Muscle layer of colon (tissue), 2 donors: ENCODE data around the gene NKAIN2.

Source experiments
- H3K27ac ChIP-seq: one replicate; pipeline ENCODE4 v1.7.0; 2013; ENCODE audit warnings: low read depth, mild to moderate bottlenecking, low read length, moderate library complexity
- H3K27me3 ChIP-seq, 2 donors: one replicate each; pipeline ENCODE4 v1.7.0; 2013; ENCODE audit warnings: low read length in 2 of 2, mild to moderate bottlenecking in 2 of 2; ENCODE audit not compliant: insufficient read depth in 2 of 2, control insufficient read depth in 1 of 2
- H3K36me3 ChIP-seq: one replicate; pipeline ENCODE4 v1.7.0; 2013; ENCODE audit warnings: mild to moderate bottlenecking, low read length; ENCODE audit not compliant: insufficient read depth
- H3K4me1 ChIP-seq: one replicate; pipeline ENCODE4 v1.7.0; 2013; ENCODE audit warnings: mild to moderate bottlenecking, low read length; ENCODE audit not compliant: insufficient read depth
- H3K4me3 ChIP-seq, 2 donors: one replicate each; pipeline ENCODE4 v1.7.0; 2013; ENCODE audit warnings: low read length in 2 of 2, low read depth in 1 of 2, mild to moderate bottlenecking in 1 of 2, moderate library complexity in 1 of 2
- H3K9ac ChIP-seq: one replicate; pipeline ENCODE4 v1.7.0; 2013; ENCODE audit warnings: low read length
- H3K9me3 ChIP-seq: one replicate; pipeline ENCODE4 v1.7.0; 2013; ENCODE audit warnings: mild to moderate bottlenecking, low read length
- donor health status: abdominal sarcoma.
- donor health status: Adenocarcinoma of cecum.

The NKAIN2 gene

DNA sequence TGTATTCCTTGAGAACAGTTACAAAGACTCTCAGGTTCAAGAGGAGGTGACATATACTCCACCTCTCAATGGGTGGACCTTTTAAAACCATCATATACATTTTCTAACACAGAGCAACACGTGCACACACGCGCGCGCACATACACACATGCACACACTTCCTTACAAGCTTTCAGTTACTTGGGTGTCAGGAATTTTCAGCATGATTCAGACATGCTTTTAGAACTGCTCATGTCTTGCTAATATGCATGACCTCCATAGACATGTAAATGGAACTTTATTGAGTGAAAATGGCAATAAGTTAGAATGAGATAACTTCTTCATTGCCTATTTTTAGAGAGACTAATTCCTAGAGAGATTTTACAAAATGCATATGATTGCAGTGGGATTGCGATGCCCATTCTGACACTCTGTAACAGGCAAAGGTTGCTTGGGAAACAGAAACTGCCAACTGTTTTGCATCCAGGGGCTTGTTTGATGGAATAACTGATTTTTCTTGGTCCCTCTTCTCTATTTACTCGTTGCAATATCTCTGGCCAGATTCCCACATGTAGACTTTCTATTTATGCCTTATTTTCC, 627.2 kb downstream of the NKAIN2 start:
- Histone ChIP-seq H3K4me1 (no peaks in the 10 kb centered on the region), H3K9ac (no peak overlapping the region), H3K27ac (no peak overlapping the region), H3K36me3 (no peaks in the 10 kb centered on the region), H3K27me3 (no peaks in the 10 kb centered on the region), H3K9me3 (no peaks in the 10 kb centered on the region), H3K4me3 (no peak overlapping the region)

- Histone ChIP-seq H3K9ac (no peak overlapping the region), H3K4me3 (no peak overlapping the region), H3K36me3 (no peaks in the 10 kb centered on the region), H3K4me1 (no peaks in the 10 kb centered on the region), H3K27ac (no peak overlapping the region), H3K9me3 (no peaks in the 10 kb centered on the region), H3K27me3 (no peaks in the 10 kb centered on the region)
These were observed 629.0 kb downstream of the NKAIN2 start for GRCh38 chr6:124432620-124433019.

DNA sequence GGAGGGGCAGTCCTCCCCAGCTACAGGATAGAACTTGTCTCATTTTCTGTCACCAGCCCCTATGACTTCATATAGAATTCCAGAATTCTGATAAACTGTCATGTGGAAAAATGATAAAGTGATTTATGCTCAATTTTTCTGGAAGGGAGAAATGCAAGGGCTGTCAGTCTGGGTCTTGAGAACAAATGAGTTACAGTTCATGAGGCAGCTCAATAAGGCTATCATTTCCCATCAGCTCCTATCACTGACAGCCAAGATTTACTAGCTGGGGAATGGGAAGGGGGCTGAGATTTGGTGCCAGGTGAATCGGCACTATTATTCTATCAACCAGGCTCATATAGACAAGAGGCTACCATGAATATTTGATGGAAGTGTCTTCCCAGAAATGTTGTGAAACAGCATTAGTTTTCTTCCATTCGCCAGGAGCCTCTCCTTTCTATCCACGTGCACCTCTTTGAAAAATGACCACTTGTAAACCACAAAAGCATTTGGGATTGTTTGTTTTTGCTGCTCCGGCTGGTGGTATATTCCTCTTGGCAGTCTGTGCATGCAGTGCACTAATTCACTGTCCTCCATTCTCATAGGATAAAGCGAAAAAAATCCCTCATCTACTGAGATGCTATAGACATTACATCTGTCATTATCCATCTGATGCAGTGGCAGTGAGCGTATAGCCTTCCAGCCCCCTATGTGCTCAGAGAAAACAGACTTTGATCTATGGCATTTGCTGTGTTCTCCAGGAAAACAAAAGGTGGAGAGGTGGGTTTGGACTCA, 629.9 kb downstream of the NKAIN2 start:
- Histone ChIP-seq H3K4me3 (no peak overlapping the region), H3K36me3 (no peaks in the 10 kb centered on the region), H3K9me3 (no peaks in the 10 kb centered on the region), H3K27me3 (no peaks in the 10 kb centered on the region), H3K27ac (no peak overlapping the region), H3K4me1 (no peaks in the 10 kb centered on the region), H3K9ac (no peak overlapping the region)

DNA sequence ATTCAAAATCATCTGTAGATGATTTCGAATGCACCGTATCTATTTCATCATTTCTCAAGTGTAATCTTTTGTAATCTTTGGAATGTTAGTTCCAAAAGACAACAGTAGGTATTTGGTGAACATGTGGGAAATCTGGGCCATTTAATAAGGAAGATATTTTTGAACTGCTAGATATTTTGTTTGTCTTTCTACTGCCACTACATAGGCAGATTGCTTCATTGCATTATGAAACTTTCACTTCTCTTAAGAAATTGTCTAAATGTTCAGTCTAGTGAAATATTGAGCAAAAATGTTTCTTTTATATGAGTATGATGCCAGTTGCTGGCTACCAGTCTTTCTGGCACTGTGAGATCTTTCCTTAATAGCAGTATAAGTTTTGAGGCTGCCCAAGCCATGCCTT, 630.8 kb downstream of the NKAIN2 start:
- Histone ChIP-seq H3K9ac (no peak overlapping the region), H3K27ac (no peak overlapping the region), H3K4me1 (no peaks in the 10 kb centered on the region), H3K27me3 (no peaks in the 10 kb centered on the region), H3K4me3 (no peak overlapping the region), H3K36me3 (no peaks in the 10 kb centered on the region), H3K9me3 (no peaks in the 10 kb centered on the region)

GRCh38 chr6:124436803-124437202, 633.1 kb downstream of the NKAIN2 start:
- no peaks in the 10 kb centered on the region for H3K9me3 ChIP-seq
- H3K9ac ChIP-seq: no peak overlapping the region

GRCh38 chr6:124438546-124439065, 634.9 kb downstream of the NKAIN2 start:
- H3K4me3 ChIP-seq: no peak overlapping the region
- H3K36me3 ChIP-seq: no peaks in the 10 kb centered on the region
- no peaks in the 10 kb centered on the region for H3K9me3 ChIP-seq
- no peaks in the 10 kb centered on the region for H3K27me3 ChIP-seq
- H3K4me1 ChIP-seq: no peaks in the 10 kb centered on the region
- H3K9ac ChIP-seq: no peak overlapping the region
- H3K27ac ChIP-seq: no peak overlapping the region

More at GRCh38 chr6:124436803-124437202, 633.1 kb downstream of the NKAIN2 start:
- H3K4me3 ChIP-seq: no peak overlapping the region
- no peaks in the 10 kb centered on the region for H3K4me1 ChIP-seq
- no peaks in the 10 kb centered on the region for H3K36me3 ChIP-seq
- H3K27me3 ChIP-seq: no peaks in the 10 kb centered on the region
- no peak overlapping the region for H3K27ac ChIP-seq

DNA sequence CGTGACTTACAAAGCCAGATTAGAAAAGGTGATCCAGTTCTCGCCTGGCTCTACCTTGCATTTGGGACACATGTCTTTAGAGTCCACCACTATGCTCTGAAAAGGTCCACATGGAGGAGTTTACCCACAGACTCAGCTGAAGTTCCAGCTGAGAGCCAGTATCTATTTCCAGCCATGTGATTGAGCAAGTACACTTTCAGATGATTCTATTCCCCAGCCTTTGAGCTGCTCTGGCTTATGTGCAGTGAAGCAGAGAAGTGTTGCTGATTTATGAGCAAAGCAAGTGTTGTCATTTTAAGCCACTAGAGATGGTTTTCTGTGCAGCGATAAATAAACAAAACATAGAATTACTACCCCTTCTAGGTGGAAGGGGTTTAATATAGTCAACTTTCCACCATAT, 637.8 kb downstream of the NKAIN2 start:
- no peaks in the 10 kb centered on the region for H3K36me3 ChIP-seq
- no peaks in the 10 kb centered on the region for H3K27me3 ChIP-seq
- H3K4me3 ChIP-seq: no peak overlapping the region
- no peaks in the 10 kb centered on the region for H3K4me1 ChIP-seq
- H3K27ac ChIP-seq: no peak overlapping the region
- no peaks in the 10 kb centered on the region for H3K9me3 ChIP-seq
- no peak overlapping the region for H3K9ac ChIP-seq

DNA sequence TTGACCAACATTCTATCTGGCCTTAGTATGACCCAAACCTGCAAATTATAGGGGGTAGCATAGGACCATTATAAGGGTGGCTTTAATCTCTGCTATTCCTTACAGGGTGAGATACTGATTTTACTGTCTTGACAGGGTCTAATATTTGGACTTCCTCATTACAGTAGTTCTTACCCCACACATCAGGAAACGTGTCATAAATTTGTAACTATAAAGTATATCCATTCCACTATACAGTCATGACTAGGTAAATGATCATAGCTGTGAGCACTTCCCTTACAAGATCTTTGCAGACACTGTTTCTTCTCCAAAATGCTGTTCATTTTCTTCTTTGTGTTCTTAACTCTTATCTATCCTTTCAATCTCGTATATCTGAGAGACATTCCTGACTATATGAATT, 639.9 kb downstream of the NKAIN2 start:
- no peaks in the 10 kb centered on the region for H3K36me3 ChIP-seq
- H3K4me1 ChIP-seq: no peaks in the 10 kb centered on the region
- no peak overlapping the region for H3K4me3 ChIP-seq
- H3K9ac ChIP-seq: no peak overlapping the region
- H3K27ac ChIP-seq: no peak overlapping the region
- H3K9me3 ChIP-seq: no peaks in the 10 kb centered on the region
- no peaks in the 10 kb centered on the region for H3K27me3 ChIP-seq

DNA sequence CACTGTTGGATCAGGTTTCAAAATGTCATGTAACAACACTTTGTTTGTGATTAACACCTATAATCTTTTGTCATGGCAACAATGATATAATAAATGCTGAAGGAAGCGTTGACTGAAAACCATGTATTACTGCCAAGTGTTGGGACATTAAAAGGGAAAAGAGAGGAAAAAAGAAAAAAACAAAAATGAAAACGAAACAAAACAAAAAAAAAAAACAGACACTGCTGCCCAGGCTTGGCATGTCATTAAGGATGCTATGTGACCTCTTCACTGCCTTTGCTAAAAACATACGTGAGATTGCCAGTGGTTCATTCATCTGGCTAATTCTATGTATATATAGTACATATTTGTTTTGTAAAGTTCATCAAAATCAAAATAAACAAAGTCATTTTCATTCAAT, 641.9 kb downstream of the NKAIN2 start:
- Histone ChIP-seq H3K4me1 (no peaks in the 10 kb centered on the region), H3K9ac (no peak overlapping the region), H3K9me3 (no peaks in the 10 kb centered on the region)

GRCh38 chr6:124446961-124447360, 643.3 kb downstream of the NKAIN2 start:
- H3K9me3 ChIP-seq: no peaks in the 10 kb centered on the region
- H3K36me3 ChIP-seq: no peaks in the 10 kb centered on the region
- H3K4me3 ChIP-seq: no peak overlapping the region
- H3K4me1 ChIP-seq: no peaks in the 10 kb centered on the region
- H3K27me3 ChIP-seq: no peaks in the 10 kb centered on the region
- no peak overlapping the region for H3K9ac ChIP-seq
- no peak overlapping the region for H3K27ac ChIP-seq

More for the DNA sequence above, 641.9 kb downstream of the NKAIN2 start:
- Histone ChIP-seq H3K27ac (no peak overlapping the region), H3K4me3 (no peak overlapping the region), H3K36me3 (no peaks in the 10 kb centered on the region), H3K27me3 (no peaks in the 10 kb centered on the region)

DNA sequence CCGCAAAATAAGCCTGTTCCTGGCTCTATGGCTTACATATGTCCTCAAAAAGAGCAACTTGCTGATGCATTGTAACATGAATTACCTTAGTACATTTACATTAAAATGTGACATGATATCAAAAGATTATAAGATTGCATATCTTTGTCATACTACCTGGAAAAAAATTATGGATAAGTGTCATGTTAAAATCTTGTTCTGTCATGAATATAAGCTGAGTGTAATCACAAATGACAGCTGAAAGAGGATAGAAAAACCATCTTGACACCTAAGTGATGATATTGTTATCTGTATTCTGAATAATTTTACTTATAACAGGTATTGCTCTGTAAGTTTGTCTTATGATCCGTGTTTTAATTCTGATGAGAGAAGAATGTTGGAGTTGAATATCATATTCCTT, 655.6 kb downstream of the NKAIN2 start:
- no peak overlapping the region for H3K4me3 ChIP-seq
- no peaks in the 10 kb centered on the region for H3K36me3 ChIP-seq
- no peak overlapping the region for H3K27ac ChIP-seq
- no peak overlapping the region for H3K9ac ChIP-seq
- H3K27me3 ChIP-seq: no peaks in the 10 kb centered on the region
- no peaks in the 10 kb centered on the region for H3K9me3 ChIP-seq
- H3K4me1 ChIP-seq: no peaks in the 10 kb centered on the region

DNA sequence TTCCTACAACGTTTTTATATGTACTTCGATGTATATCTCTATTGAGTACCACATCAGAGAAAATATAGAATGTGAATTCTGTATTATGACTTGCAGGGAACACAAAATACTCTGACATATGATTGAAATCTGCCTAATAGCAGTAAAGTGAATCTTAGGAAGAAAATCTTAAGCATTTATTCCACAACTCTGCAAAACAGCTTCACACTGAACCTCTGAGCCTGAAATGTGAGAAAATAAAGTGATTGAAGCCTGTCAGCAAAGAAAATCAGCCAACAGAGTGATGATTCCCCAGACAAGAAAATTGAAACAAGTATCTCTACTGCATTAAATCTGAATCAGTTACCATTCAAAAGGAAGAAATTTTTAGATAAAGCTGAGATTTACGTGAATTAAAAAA, 659.1 kb downstream of the NKAIN2 start:
- Histone ChIP-seq H3K27ac (no peak overlapping the region), H3K4me3 (no peak overlapping the region), H3K4me1 (no peaks in the 10 kb centered on the region), H3K9ac (no peak overlapping the region), H3K9me3 (no peaks in the 10 kb centered on the region), H3K27me3 (no peaks in the 10 kb centered on the region), H3K36me3 (no peaks in the 10 kb centered on the region)
